ENCODE results near the gene TRA2B. TPM values are rescaled to one million over a fixed set of nuclear protein-coding genes. Genes with fewer than 3 reads are reported as not detected.
"Not testable (repeated sequence)": the region's sequence is repeated elsewhere in the genome, so short reads cannot be mapped to it uniquely, and the experiment has no call there.

The TRA2B gene
- total RNA-seq, 1 experiment from 2014 or later = 204 TPM

- Mint-ChIP-seq H3K4me3 (ENCODE audit: unreplicated experiment) (no peak overlapping the region), H3K36me3 (ENCODE audit: insufficient read depth, unreplicated experiment) (peaks cover 69% of the 10 kb centered on the region), H3K9me3 (ENCODE audit: unreplicated experiment) (no peaks in the 10 kb centered on the region), H3K27ac (ENCODE audit: unreplicated experiment) (no peak overlapping the region), H3K27me3 (ENCODE audit: insufficient read depth, unreplicated experiment) (no peaks in the 10 kb centered on the region), H3K4me1 (ENCODE audit: low read depth, unreplicated experiment) (no peaks in the 10 kb centered on the region)
- DNase-seq = no peak
- H3K27me3 ChIP-seq (replicated peaks; ENCODE audit: control insufficient read depth, insufficient read depth, low read length) = no peaks in the 10 kb centered on the region
- TF ChIP-seq, protein P1, sequence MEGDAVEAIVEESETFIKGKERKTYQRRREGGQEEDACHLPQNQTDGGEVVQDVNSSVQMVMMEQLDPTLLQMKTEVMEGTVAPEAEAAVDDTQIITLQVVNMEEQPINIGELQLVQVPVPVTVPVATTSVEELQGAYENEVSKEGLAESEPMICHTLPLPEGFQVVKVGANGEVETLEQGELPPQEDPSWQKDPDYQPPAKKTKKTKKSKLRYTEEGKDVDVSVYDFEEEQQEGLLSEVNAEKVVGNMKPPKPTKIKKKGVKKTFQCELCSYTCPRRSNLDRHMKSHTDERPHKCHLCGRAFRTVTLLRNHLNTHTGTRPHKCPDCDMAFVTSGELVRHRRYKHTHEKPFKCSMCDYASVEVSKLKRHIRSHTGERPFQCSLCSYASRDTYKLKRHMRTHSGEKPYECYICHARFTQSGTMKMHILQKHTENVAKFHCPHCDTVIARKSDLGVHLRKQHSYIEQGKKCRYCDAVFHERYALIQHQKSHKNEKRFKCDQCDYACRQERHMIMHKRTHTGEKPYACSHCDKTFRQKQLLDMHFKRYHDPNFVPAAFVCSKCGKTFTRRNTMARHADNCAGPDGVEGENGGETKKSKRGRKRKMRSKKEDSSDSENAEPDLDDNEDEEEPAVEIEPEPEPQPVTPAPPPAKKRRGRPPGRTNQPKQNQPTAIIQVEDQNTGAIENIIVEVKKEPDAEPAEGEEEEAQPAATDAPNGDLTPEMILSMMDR (IDR thresholded peaks at IDR 0.05; ENCODE audit: insufficient read depth in 1 of 2, low read depth in 1 of 2, low read length in 1 of 2, severe bottlenecking in 1 of 2, unreplicated experiment in 1 of 2) = no peak
- POLR2A ChIA-PET = interaction anchor here (0.6 kb wide), 1 partner anchor 234 kb away, joined by 4 read pairs; no protein-coding TSS in a partner anchor
- H3K9me3 ChIP-seq = no peaks in the 10 kb centered on the region
- no peak overlapping the region for H3K4me3 ChIP-seq (ENCODE audit: low read depth, low read length)
- CTCF ChIA-PET = interaction anchor here (0.6 kb wide), 1 partner anchor 31 kb away, joined by 4 read pairs; no protein-coding TSS in a partner anchor
- H3K4me1 ChIP-seq = no peaks in the 10 kb centered on the region
- intact Hi-C loops (cut with micrococcal nuclease; ENCODE audit: unreplicated experiment) = loop anchor here (5.0 kb wide), 1 partner anchor 75 kb away; no protein-coding TSS in a partner anchor
- peaks cover 2% of the 10 kb centered on the region; the same call in 1 of the 2 replicates for H3K36me3 ChIP-seq (ENCODE audit: control insufficient read depth, insufficient read depth, low read length)
- BruUV-seq (replicated peaks) = no TSS peak
These were observed 25.3 kb downstream of the TRA2B start for GRCh38 chr3:185912512-185912911.

DNA sequence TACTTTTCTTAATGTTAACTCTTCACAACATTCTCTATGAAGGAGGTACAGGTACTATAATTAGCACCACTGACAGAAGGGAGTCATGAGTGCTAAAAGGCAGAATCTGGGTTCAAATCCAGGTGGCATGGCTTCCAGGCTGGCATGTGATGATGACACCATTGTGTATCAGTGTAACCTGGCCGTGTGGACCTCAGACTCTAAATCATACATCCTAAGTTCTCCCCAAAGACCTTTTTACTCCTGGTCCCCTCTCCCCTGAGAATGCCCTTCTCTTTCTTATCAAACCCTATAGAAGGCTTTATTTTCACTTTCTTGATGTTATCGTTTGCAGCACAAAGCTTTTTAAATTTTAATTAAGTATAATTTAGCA is 26.8 kb downstream of the TRA2B start:
- intact Hi-C loops (cut with micrococcal nuclease; ENCODE audit: unreplicated experiment) = loop anchor here (5.0 kb wide), 1 partner anchor 74 kb away; no protein-coding TSS in a partner anchor
- H3K9me3 ChIP-seq; DNase-seq; H3K4me1 Mint-ChIP-seq (ENCODE audit: low read depth, unreplicated experiment); H3K27me3 Mint-ChIP-seq (ENCODE audit: insufficient read depth, unreplicated experiment); H3K4me3 ChIP-seq (ENCODE audit: low read depth, low read length); POLR2A ChIA-PET; H3K27me3 ChIP-seq (replicated peaks; ENCODE audit: control insufficient read depth, insufficient read depth, low read length); H3K36me3 ChIP-seq (ENCODE audit: control insufficient read depth, insufficient read depth, low read length); H3K4me3 Mint-ChIP-seq (ENCODE audit: unreplicated experiment); H3K4me1 ChIP-seq; H3K9me3 Mint-ChIP-seq (ENCODE audit: unreplicated experiment); BruUV-seq (replicated peaks); H3K27ac Mint-ChIP-seq (ENCODE audit: unreplicated experiment): not testable (repeated sequence)
- H3K36me3 Mint-ChIP-seq (ENCODE audit: insufficient read depth, unreplicated experiment) = peaks cover 55% of the 10 kb centered on the region
- CTCF ChIA-PET = interaction anchor here (0.6 kb wide), 1 partner anchor 80 kb away, joined by 5 read pairs; no protein-coding TSS in a partner anchor

DNA sequence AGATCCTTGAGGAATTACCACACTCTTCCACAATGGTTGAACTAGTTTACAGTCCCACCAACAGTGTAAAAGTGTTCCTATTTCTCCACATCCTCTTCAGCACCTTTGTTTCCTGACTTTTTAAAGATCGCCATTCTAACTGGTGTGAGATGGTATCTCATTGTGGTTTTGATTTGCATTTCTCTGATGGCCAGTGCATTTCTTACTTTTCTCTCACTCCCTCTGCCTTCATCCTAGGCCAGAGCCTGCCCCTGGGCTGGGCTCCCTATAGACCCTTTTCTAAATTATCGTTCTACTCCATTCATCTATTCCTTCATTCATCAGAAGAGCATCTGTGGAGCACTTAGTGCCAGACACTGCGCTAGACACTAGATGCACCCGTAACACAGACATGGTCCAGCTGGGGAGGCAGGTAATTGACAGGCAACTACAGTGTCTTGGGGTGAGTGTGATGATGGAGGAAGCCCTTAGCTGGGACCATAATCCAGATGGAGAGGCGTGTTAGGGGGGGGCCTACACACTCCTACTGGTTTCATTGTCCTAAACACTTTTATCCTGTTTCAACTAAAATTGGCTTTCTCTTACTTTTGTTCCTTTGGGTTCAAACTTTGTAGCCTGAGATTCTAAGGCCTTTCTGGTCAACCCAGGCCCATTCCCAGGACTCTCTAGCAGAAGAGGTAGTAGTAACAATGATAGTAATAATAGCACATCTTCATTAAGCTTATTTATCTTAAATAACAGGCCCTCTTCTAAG is 27.3 kb downstream of the TRA2B start:
- H3K4me1 ChIP-seq; DNase-seq; H3K36me3 ChIP-seq (ENCODE audit: control insufficient read depth, insufficient read depth, low read length); H3K27me3 Mint-ChIP-seq (ENCODE audit: insufficient read depth, unreplicated experiment); H3K4me3 ChIP-seq (ENCODE audit: low read depth, low read length); POLR2A ChIA-PET; H3K27me3 ChIP-seq (replicated peaks; ENCODE audit: control insufficient read depth, insufficient read depth, low read length); H3K9me3 Mint-ChIP-seq (ENCODE audit: unreplicated experiment); H3K4me3 Mint-ChIP-seq (ENCODE audit: unreplicated experiment); H3K4me1 Mint-ChIP-seq (ENCODE audit: low read depth, unreplicated experiment); H3K9me3 ChIP-seq; H3K27ac Mint-ChIP-seq (ENCODE audit: unreplicated experiment): not testable (repeated sequence)
- intact Hi-C loops (cut with micrococcal nuclease; ENCODE audit: unreplicated experiment) = loop anchor here (5.0 kb wide), 1 partner anchor 73 kb away; no protein-coding TSS in a partner anchor
- CTCF ChIA-PET = interaction anchor here (0.6 kb wide), 1 partner anchor 81 kb away, joined by 5 read pairs; no protein-coding TSS in a partner anchor
- H3K36me3 Mint-ChIP-seq (ENCODE audit: insufficient read depth, unreplicated experiment) = peaks cover 49% of the 10 kb centered on the region
- TSS peak; percentile 15 for BruUV-seq (replicated peaks)

- H3K36me3 ChIP-seq (ENCODE audit: control insufficient read depth, insufficient read depth, low read length); H3K27me3 Mint-ChIP-seq (ENCODE audit: insufficient read depth, unreplicated experiment); DNase-seq; H3K27me3 ChIP-seq (replicated peaks; ENCODE audit: control insufficient read depth, insufficient read depth, low read length); H3K4me3 ChIP-seq (ENCODE audit: low read depth, low read length); POLR2A ChIA-PET; H3K4me3 Mint-ChIP-seq (ENCODE audit: unreplicated experiment); BruUV-seq (replicated peaks); H3K9me3 Mint-ChIP-seq (ENCODE audit: unreplicated experiment); H3K4me1 Mint-ChIP-seq (ENCODE audit: low read depth, unreplicated experiment); H3K9me3 ChIP-seq; H3K27ac Mint-ChIP-seq (ENCODE audit: unreplicated experiment); H3K4me1 ChIP-seq; CTCF ChIA-PET: not testable (repeated sequence)
- H3K36me3 Mint-ChIP-seq (ENCODE audit: insufficient read depth, unreplicated experiment) = peaks cover 43% of the 10 kb centered on the region
- intact Hi-C loops (cut with micrococcal nuclease; ENCODE audit: unreplicated experiment) = loop anchor here (5.0 kb wide), 2 partner anchors 73 to 178 kb away; no protein-coding TSS in a partner anchor
These were observed 27.9 kb downstream of the TRA2B start for GRCh38 chr3:185909913-185910312.

Measured in Caco-2 (cell line).